GM23248 (cell line): Measurements from ENCODE around the gene FRAT2. TPM values are rescaled to one million over a fixed set of nuclear protein-coding genes. Genes with fewer than 3 reads are reported as not detected.

Source experiments
- DNase-seq: peaks from one replicate; pipeline ENCODE4 v3.0.0-alpha.2; 2015
- H2AFZ ChIP-seq: fragments of 200-600 bp; sonication (generic); 2 replicates; pipeline ENCODE4 v1.6.1; 2016; ENCODE audit warnings: antibody characterized with exemption
- H3F3A ChIP-seq: fragments of 200-600 bp; sonication (generic); 2 replicates; pipeline ENCODE4 v1.6.1; 2016; ENCODE audit warnings: mild to moderate bottlenecking, antibody characterized with exemption, mixed run types; ENCODE audit not compliant: insufficient read depth
- H3K27ac ChIP-seq: fragments of 200-600 bp; sonication (generic); 2 replicates; pipeline ENCODE4 v1.5.1; 2016; ENCODE audit warnings: mild to moderate bottlenecking
- H3K27me3 ChIP-seq: fragments of 200-600 bp; sonication (generic); replicated peaks from 2 replicates; pipeline ENCODE4 v1.6.1; 2016; ENCODE audit warnings: mild to moderate bottlenecking; ENCODE audit not compliant: insufficient read depth
- H3K36me3 ChIP-seq: fragments of 200-600 bp; sonication (generic); 2 replicates; pipeline ENCODE4 v1.6.1; 2016; ENCODE audit warnings: low read depth, mild to moderate bottlenecking
- H3K4me1 ChIP-seq: fragments of 200-600 bp; sonication (generic); 2 replicates; pipeline ENCODE4 v1.6.1; 2016; ENCODE audit warnings: mild to moderate bottlenecking; ENCODE audit not compliant: insufficient read depth
- H3K4me2 ChIP-seq: fragments of 200-600 bp; sonication (generic); one replicate; pipeline ENCODE4 v1.6.1; 2016; ENCODE audit warnings: mild to moderate bottlenecking; ENCODE audit not compliant: unreplicated experiment
- H3K4me3 ChIP-seq: fragments of 200-600 bp; sonication (generic); 2 replicates; pipeline ENCODE4 v1.5.1; 2016; ENCODE audit warnings: mild to moderate bottlenecking
- H3K79me2 ChIP-seq: fragments of 200-600 bp; sonication (generic); 2 replicates; pipeline ENCODE4 v1.6.1; 2016; ENCODE audit warnings: mild to moderate bottlenecking; ENCODE audit not compliant: insufficient read depth
- H3K9ac ChIP-seq: fragments of 200-600 bp; sonication (generic); 2 replicates; pipeline ENCODE4 v1.6.1; 2016; ENCODE audit warnings: mild to moderate bottlenecking
- H3K9me2 ChIP-seq: fragments of 200-600 bp; sonication (generic); 2 replicates; pipeline ENCODE4 v1.6.1; 2016; ENCODE audit warnings: mixed run types, mild to moderate bottlenecking, moderate library complexity; ENCODE audit not compliant: insufficient read depth
- H3K9me3 ChIP-seq: fragments of 200-600 bp; sonication (generic); one replicate; pipeline ENCODE4 v1.6.1; 2017; ENCODE audit warnings: low read depth
- H4K20me1 ChIP-seq: fragments of 200-600 bp; sonication (generic); 2 replicates; pipeline ENCODE4 v1.6.0; 2016; ENCODE audit not compliant: insufficient read depth
- EZH2 ChIP-seq: fragments of 200-600 bp; sonication (generic); IDR thresholded peaks from 2 replicates; pipeline ENCODE4 v1.6.1; 2018; ENCODE audit warnings: antibody characterized with exemption, mild to moderate bottlenecking; ENCODE audit not compliant: insufficient read depth, poor library complexity, severe bottlenecking
- EZH2phosphoT487 ChIP-seq: fragments of 200-600 bp; sonication (generic); IDR thresholded peaks from 2 replicates; pipeline ENCODE4 v1.6.1; 2018; ENCODE audit warnings: antibody characterized with exemption, moderate library complexity, mild to moderate bottlenecking, low read depth; ENCODE audit not compliant: insufficient read depth
- WGBS, 2 experiments: methylation state at CpG; one replicate each; pipeline ENCODE4 v1.1.6; 2015 to 2017; ENCODE audit warnings: low lambda C conversion rate in 2 of 2, low coverage in 1 of 2; ENCODE audit errors: missing lambda C conversion rate in 2 of 2; 5-methylcytosine and 5-hydroxymethylcytosine counted together
- in situ Hi-C: fragments of 300-500 bp; cut with MboI; formaldehyde crosslinking; loops from 2 replicates; pipeline ENCODE4 v1.15.0; 2020
- polyA plus RNA-seq: library from polyadenylated mRNA; unstranded; fragments of >200 nt; fragmentation: Nextera tagmentation; extraction: Ambion mirVana; gene quantifications from 2 replicates; pipeline ENCODE4 v1.2.1, GENCODE V29; 2016
- total RNA-seq: library from RNA; depleted of rRNA; stranded (reverse); fragments of >200 nt; shearing (Covaris generic); gene quantifications from 2 replicates; pipeline ENCODE4 v1.2.3, GENCODE V29; 2014

FRAT2 gene
- total and polyA plus RNA-seq, 2 experiments from 2014 or later = 1.6 to 10.3 TPM

GRCh38 chr10:97365761-97366351, 31.3 kb upstream of the FRAT2 start:
- Histone ChIP-seq H3K9ac (no peak overlapping the region), H3F3A (no peaks in the 10 kb centered on the region), H4K20me1 (no peaks in the 10 kb centered on the region), H3K9me3 (no peaks in the 10 kb centered on the region), H3K4me3 (no peak overlapping the region), H3K27ac (no peak overlapping the region), H3K9me2 (no peaks in the 10 kb centered on the region), H3K79me2 (no peaks in the 10 kb centered on the region), H2AFZ (no peak overlapping the region), H3K4me2 (no peak overlapping the region), H3K4me1 (no peaks in the 10 kb centered on the region), H3K36me3 (no peaks in the 10 kb centered on the region), H3K27me3 (no peaks in the 10 kb centered on the region)
- no peak for DNase-seq
- WGBS, 2 experiments = 95 to 96% methylated on average over 19 of the region's 19 CpGs
- in situ Hi-C loops = no loop called here
- no peak for TF ChIP-seq EZH2
- no peak for TF ChIP-seq EZH2phosphoT487

DNA sequence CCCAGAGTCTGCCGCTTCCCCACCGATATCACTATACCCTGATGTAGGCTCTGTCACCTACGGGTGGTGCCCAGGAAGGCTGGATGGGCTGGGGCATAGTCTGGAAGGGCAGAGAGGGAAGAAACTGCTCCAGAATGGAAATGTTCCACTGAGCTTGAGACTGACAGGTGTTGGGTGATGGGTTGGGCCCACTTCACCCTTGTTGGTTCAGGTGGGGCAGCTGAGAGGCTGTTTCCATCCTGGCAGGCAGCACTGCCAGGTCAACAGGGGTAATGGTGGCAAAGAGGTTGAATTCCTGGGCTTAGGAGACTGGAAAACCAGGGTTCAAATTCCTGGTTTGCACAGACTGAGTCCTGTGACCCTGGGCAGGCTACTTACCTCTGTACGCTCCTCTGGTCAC, 28.5 kb upstream of the FRAT2 start:
- TF ChIP-seq EZH2 (no peak), EZH2phosphoT487 (no peak)
- in situ Hi-C loops = no loop called here
- no peaks in the 10 kb centered on the region for H3K9me3 ChIP-seq
- no peaks in the 10 kb centered on the region for H4K20me1 ChIP-seq
- no peaks in the 10 kb centered on the region for H3K27me3 ChIP-seq
- WGBS, 2 experiments = 94 to 98% methylated on average over 4 of the region's 4 CpGs
- DNase-seq = no peak
- H3F3A ChIP-seq = no peaks in the 10 kb centered on the region
- no peaks in the 10 kb centered on the region for H3K36me3 ChIP-seq
- no peaks in the 10 kb centered on the region for H3K79me2 ChIP-seq
- H3K4me2 ChIP-seq = no peak overlapping the region
- H3K27ac ChIP-seq = no peak overlapping the region
- H3K9ac ChIP-seq = no peak overlapping the region
- no peak overlapping the region for H3K4me3 ChIP-seq
- H3K9me2 ChIP-seq = no peaks in the 10 kb centered on the region
- H2AFZ ChIP-seq = no peak overlapping the region
- no peaks in the 10 kb centered on the region for H3K4me1 ChIP-seq

DNA sequence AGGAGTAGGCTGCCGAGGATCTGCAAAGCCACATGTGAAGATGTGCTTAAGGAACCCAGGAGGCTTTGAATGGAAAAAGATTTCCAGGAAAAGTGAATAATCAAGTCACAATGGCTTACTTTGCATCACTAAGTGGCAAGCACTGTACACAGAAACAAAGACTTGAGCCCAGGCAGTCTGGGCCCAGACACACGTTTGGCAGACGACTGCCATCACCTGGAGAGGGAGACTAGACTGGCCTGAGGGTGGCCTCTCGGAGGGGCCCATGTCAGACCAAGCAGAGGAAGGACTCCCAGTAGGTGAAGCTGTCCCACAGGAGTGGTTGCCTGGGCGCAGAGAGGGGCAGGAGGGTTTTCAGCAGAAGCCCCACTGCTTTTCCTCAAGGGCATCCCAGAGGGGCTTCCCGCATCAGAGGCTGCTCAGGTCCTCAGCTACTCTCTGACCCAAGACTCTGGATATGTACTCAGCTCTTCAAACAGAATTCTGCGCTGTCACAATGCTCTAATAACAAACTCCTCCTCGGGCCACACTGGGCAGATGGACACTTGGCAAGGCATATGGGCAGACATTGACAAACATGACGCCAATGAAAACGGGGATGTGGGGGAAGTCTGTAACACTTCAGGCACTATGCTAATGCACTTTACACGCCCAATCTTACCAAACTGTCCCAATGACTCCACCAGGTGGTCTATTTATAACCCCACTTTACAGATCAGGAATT, 27.9 kb upstream of the FRAT2 start:
- Histone ChIP-seq H3K79me2 (no peaks in the 10 kb centered on the region), H3K9me2 (no peaks in the 10 kb centered on the region), H3F3A (no peaks in the 10 kb centered on the region), H3K4me3 (no peak overlapping the region), H3K4me1 (no peaks in the 10 kb centered on the region), H4K20me1 (no peaks in the 10 kb centered on the region), H3K4me2 (no peak overlapping the region), H3K9ac (no peak overlapping the region), H3K36me3 (no peaks in the 10 kb centered on the region), H2AFZ (no peak overlapping the region), H3K9me3 (no peaks in the 10 kb centered on the region), H3K27ac (no peak overlapping the region), H3K27me3 (no peaks in the 10 kb centered on the region)
- no peak for TF ChIP-seq EZH2phosphoT487
- TF ChIP-seq EZH2 = no peak
- WGBS, 2 experiments = 85 to 86% methylated on average over 11 of the region's 11 CpGs
- DNase-seq = no peak
- in situ Hi-C loops = no loop called here

- TF ChIP-seq EZH2phosphoT487 (no peak), EZH2 (no peak)
- H3K9ac ChIP-seq = no peak overlapping the region
- no peaks in the 10 kb centered on the region for H3K9me2 ChIP-seq
- H3K9me3 ChIP-seq = no peaks in the 10 kb centered on the region
- in situ Hi-C loops = no loop called here
- no peaks in the 10 kb centered on the region for H3K79me2 ChIP-seq
- DNase-seq = no peak
- H3K4me3 ChIP-seq = no peak overlapping the region
- H3K36me3 ChIP-seq = no peaks in the 10 kb centered on the region
- H2AFZ ChIP-seq = no peak overlapping the region
- H3K27ac ChIP-seq = no peak overlapping the region
- no peaks in the 10 kb centered on the region for H3K4me1 ChIP-seq
- H3F3A ChIP-seq = no peaks in the 10 kb centered on the region
- no peak overlapping the region for H3K4me2 ChIP-seq
- H3K27me3 ChIP-seq = no peaks in the 10 kb centered on the region
- no peaks in the 10 kb centered on the region for H4K20me1 ChIP-seq
- WGBS, 2 experiments = 83 to 84% methylated on average over 11 of the region's 11 CpGs
Measured at GRCh38 chr10:97361537-97361901, 27.0 kb upstream of the FRAT2 start.
